NCI-H446 (cell line): ENCODE results near the gene KCNK17.

Source experiments
- DNase-seq, 2 experiments: peaks; one replicate each; lab custom pipeline; 2025; lab: John Stamatoyannopoulos, UW

KCNK17 gene

DNA sequence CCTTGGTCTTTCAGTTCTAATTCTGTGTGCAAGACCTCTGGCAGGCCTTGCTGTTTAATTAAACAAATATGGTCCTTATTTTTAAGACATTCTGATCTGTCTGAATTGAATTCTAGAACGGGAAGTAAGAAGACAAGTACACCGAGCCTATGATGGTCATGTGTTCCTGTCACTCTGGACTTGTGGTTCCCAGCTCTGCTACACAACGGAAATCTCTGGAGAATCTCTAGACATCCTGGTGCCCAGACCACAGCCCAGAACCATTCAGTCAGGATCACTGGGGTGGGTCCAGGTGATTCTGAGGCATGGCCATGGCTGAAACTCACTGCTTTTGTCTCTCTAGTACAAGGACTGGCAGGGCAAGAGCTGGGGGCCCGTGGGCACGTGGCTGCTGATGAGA lies 24.2 kb upstream of the KCNK17 start:
- no peak for DNase-seq

DNA sequence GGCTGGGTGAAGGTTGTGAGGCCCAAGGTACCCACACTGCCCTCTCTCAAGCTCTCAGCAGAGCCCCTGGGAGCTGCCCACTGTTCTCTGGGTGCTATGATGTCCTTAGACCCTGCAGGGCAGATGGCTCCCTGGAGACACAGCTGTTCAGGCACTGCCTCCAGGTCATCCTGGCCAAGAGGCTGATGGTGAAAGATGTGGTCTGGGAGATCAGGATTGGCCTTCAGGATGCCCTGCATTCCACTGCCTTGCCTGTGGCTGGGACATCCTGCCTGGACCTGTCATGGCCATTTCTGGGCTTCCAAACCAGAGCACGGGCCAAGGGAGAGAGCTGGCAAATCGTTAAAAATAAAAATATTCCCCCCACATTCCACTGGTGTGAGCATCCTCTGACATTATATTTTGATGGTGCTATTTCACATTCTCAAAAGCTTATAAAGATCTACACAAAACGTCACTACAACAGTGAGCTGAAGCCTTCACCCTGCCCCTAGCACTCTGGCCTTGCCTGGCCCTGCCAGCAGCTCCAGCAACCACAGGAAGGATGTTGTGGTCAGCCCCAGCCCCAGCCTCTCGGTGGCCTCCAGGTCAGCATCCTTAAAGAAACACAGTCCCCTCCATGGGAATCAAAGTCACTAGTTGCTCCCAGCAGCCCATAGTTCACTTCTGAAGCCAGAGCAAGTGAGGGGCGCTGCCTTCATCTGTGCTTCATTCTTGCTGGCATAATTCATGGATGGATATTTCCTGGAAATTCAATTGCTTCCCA lies 21.7 kb upstream of the KCNK17 start:
- DNase-seq, result no peak

- DNase-seq, result peak in 1 of 2 experiments; percentile 13
Observed at GRCh38 chr6:39333644-39334438, 19.6 kb upstream of the KCNK17 start.

DNA sequence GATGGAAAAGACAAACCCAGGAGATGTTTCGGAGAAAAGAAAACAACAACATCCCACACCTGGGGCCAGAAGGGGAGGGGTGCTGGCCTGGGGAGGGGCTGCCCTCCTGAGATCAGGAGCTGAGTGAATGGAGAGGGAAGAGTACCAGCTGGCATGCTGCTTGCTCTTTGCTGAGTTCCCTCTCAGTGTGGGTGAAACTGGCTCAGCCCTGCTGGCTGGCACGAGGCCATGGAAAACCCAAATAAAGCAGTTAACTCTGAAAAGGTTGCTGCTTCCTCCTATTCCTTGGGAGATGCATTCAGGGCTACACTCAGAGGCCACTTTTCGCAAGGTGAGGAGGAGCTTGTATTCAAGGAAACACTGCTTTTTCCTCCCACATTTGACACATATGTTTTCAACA lies 16.3 kb upstream of the KCNK17 start:
- peak; percentile 69 to 84 for DNase-seq

GRCh38 chr6:39330057-39330456 lies 15.8 kb upstream of the KCNK17 start:
- DNase-seq, result no peak

DNA sequence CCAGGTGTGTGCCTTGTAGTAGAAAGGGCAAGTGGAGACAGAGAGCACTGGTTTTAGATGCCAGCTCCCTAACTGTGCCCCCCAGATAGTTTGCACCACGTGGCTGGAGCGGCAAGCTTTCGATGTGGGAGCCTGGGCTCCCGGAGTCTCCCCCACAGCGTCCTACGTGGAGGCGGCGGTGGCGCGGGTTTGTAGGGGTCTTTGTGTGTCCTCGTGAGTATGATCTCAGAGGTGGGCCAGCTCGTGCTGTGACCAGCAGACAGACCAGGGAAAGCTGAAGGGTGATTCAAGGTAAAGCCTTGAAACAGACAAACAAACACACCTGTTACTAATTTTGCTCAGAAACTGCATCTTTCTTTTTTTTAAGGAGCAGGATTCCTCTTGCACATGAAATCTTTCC lies 13.8 kb upstream of the KCNK17 start:
- no peak for DNase-seq

DNA sequence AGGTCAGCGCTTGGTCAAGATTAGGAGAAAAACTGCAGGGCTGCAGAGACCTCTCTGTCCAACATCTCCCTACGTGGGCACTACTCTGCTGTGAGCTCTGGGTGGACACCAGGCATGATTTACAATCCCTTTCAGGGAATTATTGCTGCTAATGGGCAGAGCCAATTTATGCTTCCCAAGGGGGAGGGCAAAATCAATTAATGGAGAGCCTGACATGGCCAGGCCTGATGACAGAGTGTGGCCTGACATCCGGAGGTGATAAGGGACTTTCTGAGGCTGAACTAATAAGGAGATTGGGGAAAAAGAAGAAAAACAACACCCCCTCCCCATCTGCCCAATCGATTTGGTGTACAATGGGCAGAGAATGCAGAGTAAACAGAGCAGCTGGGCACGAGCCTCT lies 13.3 kb upstream of the KCNK17 start:
- DNase-seq, result no peak

DNA sequence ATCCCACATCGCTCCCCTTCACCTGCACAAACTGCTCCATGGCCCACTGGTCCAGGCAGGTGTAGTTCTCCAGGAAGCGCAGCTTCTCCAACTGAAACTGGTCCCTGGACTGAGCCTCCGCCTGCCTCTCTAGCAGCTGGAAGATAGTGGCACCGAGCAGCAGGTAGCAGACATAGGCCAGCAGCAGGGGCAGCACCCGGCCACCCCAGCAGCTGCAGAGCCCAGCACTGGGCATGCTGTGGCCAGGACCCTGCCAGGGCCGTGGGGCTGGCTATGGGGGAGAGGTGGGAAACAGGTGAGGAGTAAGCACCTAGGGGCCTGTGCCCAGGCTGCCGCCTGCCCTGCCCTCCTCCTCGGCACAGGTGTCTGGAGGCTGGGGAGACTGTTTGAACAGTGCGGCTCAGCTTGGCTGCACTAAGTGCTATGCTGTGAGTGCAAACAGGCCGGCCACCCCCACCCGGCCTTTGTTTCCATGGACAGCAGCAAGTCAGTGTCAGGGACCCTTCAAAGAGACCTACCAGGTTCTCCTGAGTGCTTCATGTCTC lies 8.2 kb upstream of the KCNK17 start, which contains the start of gene KCNK16:
Gene KCNK16 (minus strand): TSS at position 397 of the 545 bp plus-strand sequence. CDS start 162 bp downstream, at position 235.
- DNase-seq, result no peak

DNA sequence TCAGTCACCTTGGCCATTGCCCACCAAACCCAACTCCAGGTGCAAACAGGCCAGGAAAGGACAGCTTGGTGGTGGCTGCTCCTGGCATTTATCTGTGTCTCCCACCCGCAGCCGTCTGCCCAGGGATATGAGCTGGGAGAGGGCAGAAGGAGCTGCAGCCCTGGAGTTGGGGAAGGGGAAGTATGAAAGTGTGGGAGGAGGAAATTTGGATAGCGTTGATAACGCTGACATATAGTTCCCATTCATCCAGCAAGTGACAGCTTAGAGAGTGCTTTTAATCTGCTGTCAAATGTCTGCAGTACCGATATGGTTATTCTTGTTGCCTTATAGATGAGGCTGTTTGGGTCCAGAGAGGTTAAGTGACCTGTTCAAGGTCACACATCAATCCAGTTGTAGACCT lies 7.5 kb upstream of the KCNK17 start:
- no peak for DNase-seq

GRCh38 chr6:39320363-39320984 lies 6.3 kb upstream of the KCNK17 start:
- DNase-seq, result no peak

DNA sequence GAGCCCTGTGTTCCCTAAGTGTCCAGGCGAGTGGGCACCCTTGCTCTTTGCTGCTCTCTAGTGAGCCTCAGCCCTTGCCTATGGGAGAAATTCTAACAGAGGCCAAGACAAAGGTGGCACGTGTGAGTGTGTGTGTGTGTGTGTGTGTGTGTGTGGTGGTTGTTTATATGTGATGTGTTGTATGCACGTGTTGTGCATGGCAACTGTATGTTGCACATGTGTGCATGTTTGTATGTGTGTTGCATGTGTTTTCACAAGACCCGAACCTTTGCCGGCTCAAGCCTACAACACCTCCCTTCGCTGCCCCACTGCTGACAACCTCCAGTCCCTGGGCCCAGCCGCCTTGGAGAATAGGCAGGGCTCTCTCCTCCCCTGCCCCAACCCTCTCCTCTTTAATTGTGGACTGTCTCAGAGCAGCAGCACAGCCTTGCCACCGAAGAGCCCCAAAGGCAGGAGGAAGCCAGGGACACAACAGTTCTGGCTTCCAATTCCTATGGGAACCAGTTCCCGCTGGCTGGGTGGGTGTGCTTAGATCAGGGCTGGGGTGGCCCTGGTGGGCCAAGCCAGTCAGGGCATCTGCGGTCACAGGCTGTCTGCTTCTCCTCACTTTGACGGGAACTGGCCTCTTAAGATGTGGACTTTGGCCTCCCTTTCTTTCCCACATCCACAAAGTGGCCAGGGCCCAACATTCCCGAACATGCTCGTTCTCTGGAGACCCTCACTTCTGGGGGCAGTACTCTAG lies 5.6 kb upstream of the KCNK17 start:
- no peak for DNase-seq

DNA sequence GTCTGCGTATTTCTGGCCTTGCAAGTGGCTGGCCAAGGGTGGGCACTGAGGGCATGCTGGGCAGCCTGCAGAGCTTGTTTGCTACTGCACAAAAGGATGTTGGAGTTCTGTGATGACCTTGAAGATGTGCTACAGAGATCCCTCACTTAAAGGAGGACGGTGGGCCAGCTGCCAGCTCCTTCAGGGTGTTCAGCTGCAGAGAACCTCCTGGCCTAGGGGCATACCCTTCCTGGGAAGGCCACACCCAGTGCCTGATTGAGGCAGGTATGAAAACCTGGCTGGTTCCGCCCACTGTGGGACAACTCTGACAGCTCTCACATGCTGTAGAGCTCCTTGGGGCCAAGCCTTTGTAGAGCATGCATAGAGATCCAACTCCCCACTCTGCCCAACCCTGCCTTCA lies 3.0 kb upstream of the KCNK17 start:
- no peak for DNase-seq

DNA sequence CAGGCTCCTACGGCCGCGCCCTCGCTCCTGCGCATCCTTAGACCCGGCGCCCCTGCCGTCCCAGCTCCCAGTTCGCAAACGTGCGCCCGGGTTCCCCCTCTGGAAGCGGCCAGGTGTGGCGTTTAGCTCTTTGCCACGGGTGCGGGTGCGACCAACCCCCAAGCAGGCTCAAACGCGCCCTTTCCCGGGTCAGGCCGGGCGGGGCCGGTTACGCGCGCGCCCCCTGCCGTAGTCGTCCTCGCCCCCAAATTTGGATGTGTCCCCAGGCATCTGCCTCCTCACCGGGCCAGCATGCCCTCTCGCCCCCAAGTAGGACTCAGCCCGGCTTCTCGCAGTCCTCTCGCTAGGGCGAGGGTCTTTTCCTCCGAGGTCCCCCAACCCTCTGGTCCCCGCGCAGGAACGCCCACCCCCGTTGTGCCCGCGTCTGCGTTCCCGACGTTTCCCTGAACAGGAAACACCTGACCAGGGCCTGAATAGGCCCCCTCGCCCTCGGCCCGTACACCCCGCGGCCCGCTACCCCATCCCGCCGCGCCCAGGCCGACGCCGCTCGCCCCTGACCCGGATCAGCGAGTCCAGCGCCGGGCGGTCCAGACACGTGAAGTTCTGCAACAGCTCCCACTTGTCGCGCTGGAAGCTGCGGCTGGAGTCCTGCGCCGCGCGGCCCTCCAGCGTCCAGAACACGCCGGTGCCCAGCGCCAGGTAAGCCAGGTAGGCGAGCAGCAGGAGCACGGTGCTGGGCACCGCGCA lies 520 bp downstream of the KCNK17 start:
- DNase-seq, result no peak

DNA sequence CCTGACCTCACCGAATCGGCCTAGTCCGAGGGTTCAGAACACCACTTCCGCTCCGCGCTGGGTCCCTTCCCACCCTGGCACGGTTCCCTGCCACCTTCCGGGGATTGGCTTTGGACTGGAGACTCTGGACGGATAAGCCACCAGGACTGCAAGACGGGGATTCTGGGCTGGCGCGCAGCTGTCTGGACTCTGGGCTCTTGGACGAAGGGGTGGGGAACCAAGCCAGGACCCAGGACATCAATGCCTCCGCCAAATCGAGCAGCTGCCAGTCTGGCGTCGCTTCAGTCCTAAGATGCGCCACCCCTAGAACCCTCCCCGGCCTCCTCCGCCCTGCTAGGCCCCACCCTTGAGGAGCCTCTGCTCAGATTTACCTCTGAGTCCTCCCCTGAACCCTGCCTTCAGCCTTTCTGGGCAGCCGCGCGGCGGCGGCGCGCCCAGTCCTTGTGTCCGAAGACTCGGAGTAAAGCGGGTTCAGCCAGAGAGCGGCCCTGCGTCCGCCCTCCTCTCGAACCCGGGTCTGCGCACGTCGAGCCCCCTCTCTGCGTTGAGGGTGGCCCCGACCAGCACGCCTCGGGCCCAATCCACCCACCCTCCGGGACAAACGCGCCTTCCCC lies 1.2 kb downstream of the KCNK17 start:
- peak; percentile 36 to 80 for DNase-seq

DNA sequence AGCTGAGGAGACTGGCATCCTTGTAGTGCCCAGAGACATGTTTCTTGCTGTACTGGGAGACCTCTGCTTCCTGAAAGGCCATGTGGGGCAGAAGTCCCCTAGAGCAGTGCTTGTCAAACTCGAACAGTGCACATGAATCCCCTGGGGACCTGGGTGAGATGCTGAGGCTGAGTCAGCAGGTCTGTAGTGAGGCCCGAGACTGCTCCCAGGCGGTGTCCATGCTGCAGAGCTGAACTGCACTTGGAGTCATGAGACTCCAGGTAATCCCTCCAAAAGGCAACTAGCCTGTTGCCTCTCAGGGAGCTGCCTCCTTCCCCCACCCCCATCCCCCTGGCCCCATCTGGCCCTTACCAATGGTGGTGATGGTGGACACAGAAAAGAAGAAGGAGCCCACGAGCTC lies 3.7 kb downstream of the KCNK17 start:
- peak in 1 of 2 experiments; percentile 25 for DNase-seq

DNA sequence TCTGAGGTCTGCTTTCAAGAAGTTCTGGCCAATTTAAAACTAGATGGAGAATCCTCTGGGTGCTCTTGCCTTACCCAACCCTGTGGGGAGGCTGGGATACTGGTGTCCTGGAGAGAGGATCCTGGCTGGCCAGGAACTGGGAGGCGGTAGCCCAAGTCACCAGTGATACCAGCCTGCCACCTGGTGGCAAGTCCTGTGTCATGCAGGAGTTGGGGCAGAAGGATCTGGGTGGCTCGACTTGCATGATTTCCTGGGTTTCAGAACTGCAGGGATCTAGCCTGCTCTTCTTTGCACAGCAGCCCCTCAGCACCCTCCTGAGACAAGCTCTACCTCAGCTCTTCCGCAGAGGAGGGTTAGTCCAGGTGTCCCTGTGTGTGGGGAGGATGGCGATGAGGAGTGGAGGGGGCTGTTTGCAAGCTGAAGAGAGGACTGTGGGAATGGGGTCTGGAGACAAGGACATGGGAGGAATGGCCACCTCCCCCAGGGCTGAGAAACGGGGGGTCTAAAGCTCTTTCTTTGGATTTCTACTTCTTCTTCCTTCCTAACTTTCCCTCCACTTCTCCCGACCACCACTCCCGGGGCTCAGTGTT lies 4.2 kb downstream of the KCNK17 start:
- DNase-seq, result peak; percentile 83 to 88

- no peak for DNase-seq
Observed at GRCh38 chr6:39307462-39307861, 6.8 kb downstream of the KCNK17 start.

- DNase-seq, result no peak
Observed at GRCh38 chr6:39304951-39305350, 9.3 kb downstream of the KCNK17 start.

GRCh38 chr6:39303425-39304153 lies 10.6 kb downstream of the KCNK17 start:
- no peak for DNase-seq
